MM.1S (cell line): ENCODE results near the gene GATAD2B.

ENCODE experiments used
- DNase-seq: peaks from one replicate; pipeline ENCODE4 v3.0.0-alpha.2; 2015
- H2AFZ ChIP-seq: fragments of 300-600 bp; sonication (generic); 2 replicates; pipeline ENCODE4 v1.6.0; 2016; ENCODE audit warnings: antibody characterized with exemption, low read length
- H3F3A ChIP-seq: fragments of 300-600 bp; sonication (generic); 2 replicates; pipeline ENCODE4 v1.6.1; 2016; ENCODE audit warnings: mild to moderate bottlenecking, antibody characterized with exemption, low read length, moderate library complexity, mixed read lengths; ENCODE audit not compliant: insufficient read depth
- H3K27ac ChIP-seq: fragments of 300-600 bp; sonication (generic); 2 replicates; pipeline ENCODE4 v1.5.1; 2016; ENCODE audit warnings: mild to moderate bottlenecking, low read length
- H3K27me3 ChIP-seq: fragments of 300-600 bp; sonication (generic); replicated peaks from 2 replicates; pipeline ENCODE4 v1.6.0; 2016; ENCODE audit warnings: low read length; ENCODE audit not compliant: insufficient read depth
- H3K36me3 ChIP-seq: fragments of 300-600 bp; sonication (generic); replicated peaks from 2 replicates; pipeline ENCODE4 v1.6.1; 2016; ENCODE audit warnings: mild to moderate bottlenecking, low read length, mixed read lengths; ENCODE audit not compliant: insufficient read depth
- H3K4me1 ChIP-seq: fragments of 300-600 bp; sonication (generic); 2 replicates; pipeline ENCODE4 v1.6.1; 2016; ENCODE audit warnings: low read length, mixed read lengths
- H3K4me2 ChIP-seq: fragments of 300-600 bp; sonication (generic); 2 replicates; pipeline ENCODE4 v1.6.0; 2016; ENCODE audit warnings: low read depth, low read length
- H3K4me3 ChIP-seq: fragments of 300-600 bp; sonication (generic); 2 replicates; pipeline ENCODE4 v1.5.1; 2016; ENCODE audit warnings: low read length, mixed read lengths
- H3K79me2 ChIP-seq: fragments of 300-600 bp; sonication (generic); 2 replicates; pipeline ENCODE4 v1.6.1; 2016; ENCODE audit warnings: mixed run types, low read length, mixed read lengths
- H3K9ac ChIP-seq: fragments of 300-600 bp; sonication (generic); 2 replicates; pipeline ENCODE4 v1.6.1; 2016; ENCODE audit warnings: low read length, mixed read lengths
- H3K9me2 ChIP-seq: fragments of 300-600 bp; sonication (generic); replicated peaks from 2 replicates; pipeline ENCODE4 v1.6.1; 2016; ENCODE audit warnings: mild to moderate bottlenecking, low read length, mixed read lengths; ENCODE audit not compliant: insufficient read depth
- H3K9me3 ChIP-seq: fragments of 300-600 bp; sonication (generic); replicated peaks from 2 replicates; pipeline ENCODE4 v1.6.1; 2016; ENCODE audit warnings: mild to moderate bottlenecking, low read length, mixed read lengths; ENCODE audit not compliant: insufficient read depth
- H4K20me1 ChIP-seq: fragments of 300-600 bp; sonication (generic); 2 replicates; pipeline ENCODE4 v1.6.1; 2016; ENCODE audit warnings: mild to moderate bottlenecking, low read length, moderate library complexity, mixed read lengths; ENCODE audit not compliant: insufficient read depth
- CTCF ChIP-seq: fragments of 300-600 bp; sonication (generic); IDR thresholded peaks from 2 replicates; pipeline ENCODE4 v1.5.1; 2016; ENCODE audit warnings: antibody characterized with exemption, low read length, mixed read lengths
- EZH2 ChIP-seq: fragments of 300-600 bp; sonication (generic); optimal IDR thresholded peaks from 2 replicates; pipeline ENCODE3; 2017; ENCODE audit warnings: low read depth, mild to moderate bottlenecking, antibody characterized with exemption, low read length, mixed read lengths
- EZH2phosphoT487 ChIP-seq: fragments of 300-600 bp; sonication (generic); IDR thresholded peaks from 2 replicates; pipeline ENCODE4 v1.6.1; 2018; ENCODE audit warnings: antibody characterized with exemption, low read length

Gene GATAD2B

GRCh38 chr1:153780551-153780950 lies 142.2 kb downstream of the GATAD2B start:
- Histone ChIP-seq H3F3A (peaks cover 12% of the 10 kb centered on the region), H3K4me2 (no peak overlapping the region), H3K27ac (no peak overlapping the region), H2AFZ (no peak overlapping the region), H3K9me3 (no peaks in the 10 kb centered on the region), H3K79me2 (no peaks in the 10 kb centered on the region), H3K9me2 (no peaks in the 10 kb centered on the region), H3K4me1 (peaks cover 18% of the 10 kb centered on the region), H4K20me1 (no peaks in the 10 kb centered on the region), H3K4me3 (no peak overlapping the region), H3K36me3 (no peaks in the 10 kb centered on the region), H3K27me3 (no peaks in the 10 kb centered on the region), H3K9ac (no peak overlapping the region)
- TF ChIP-seq EZH2phosphoT487 (no peak), EZH2 (no peak), CTCF (no peak)
- no peak for DNase-seq

- DNase-seq: peak; percentile 22
- peaks cover 18% of the 10 kb centered on the region for H3K4me1 ChIP-seq
- peaks cover 12% of the 10 kb centered on the region for H3F3A ChIP-seq
Measured at GRCh38 chr1:153779781-153780541, 142.8 kb downstream of the GATAD2B start.

GRCh38 chr1:153778824-153779519 lies 143.8 kb downstream of the GATAD2B start:
- no peak for TF ChIP-seq EZH2phosphoT487
- TF ChIP-seq CTCF: no peak
- no peak for TF ChIP-seq EZH2
- Histone ChIP-seq H3K27ac (no peak overlapping the region), H4K20me1 (no peaks in the 10 kb centered on the region), H3K9me3 (no peaks in the 10 kb centered on the region), H3K9me2 (no peaks in the 10 kb centered on the region), H3K27me3 (no peaks in the 10 kb centered on the region), H2AFZ (no peak overlapping the region), H3F3A (peaks cover 18% of the 10 kb centered on the region), H3K4me2 (no peak overlapping the region), H3K9ac (no peak overlapping the region), H3K79me2 (no peaks in the 10 kb centered on the region), H3K36me3 (no peaks in the 10 kb centered on the region), H3K4me3 (no peak overlapping the region), H3K4me1 (peaks cover 18% of the 10 kb centered on the region)
- DNase-seq: no peak

More at GRCh38 chr1:153779781-153780541, 142.8 kb downstream of the GATAD2B start:
- H2AFZ ChIP-seq: no peak overlapping the region
- H3K27ac ChIP-seq: no peak overlapping the region
- TF ChIP-seq CTCF: 0 out of 2 replicates have a peak, but pooled peaks have one; percentile 2
- no peak for TF ChIP-seq EZH2phosphoT487
- H3K4me2 ChIP-seq: no peak overlapping the region
- H3K36me3 ChIP-seq: no peaks in the 10 kb centered on the region
- no peaks in the 10 kb centered on the region for H3K27me3 ChIP-seq
- no peak overlapping the region for H3K9ac ChIP-seq
- H3K79me2 ChIP-seq: no peaks in the 10 kb centered on the region
- H3K9me2 ChIP-seq: no peaks in the 10 kb centered on the region
- H3K9me3 ChIP-seq: no peaks in the 10 kb centered on the region
- H3K4me3 ChIP-seq: no peak overlapping the region
- H4K20me1 ChIP-seq: no peaks in the 10 kb centered on the region
